Measurements from ENCODE around the gene NPEPL1.

Gene NPEPL1

GRCh38 chr20:58657986-58658385 lies 34.6 kb upstream of the NPEPL1 start:
- no peak for DNase-seq

- DNase-seq = no peak
These were observed 33.8 kb upstream of the NPEPL1 start for GRCh38 chr20:58658760-58659159.

GRCh38 chr20:58659841-58660240 lies 32.8 kb upstream of the NPEPL1 start:
- DNase-seq = no peak

- DNase-seq = no peak
These were observed 31.6 kb upstream of the NPEPL1 start for GRCh38 chr20:58660855-58661597.

GRCh38 chr20:58661598-58662473 lies 30.8 kb upstream of the NPEPL1 start:
- DNase-seq = no peak

- no peak for DNase-seq
These were observed 28.3 kb upstream of the NPEPL1 start for GRCh38 chr20:58664331-58664730.

GRCh38 chr20:58664883-58665282 lies 27.7 kb upstream of the NPEPL1 start:
- no peak for DNase-seq

GRCh38 chr20:58665606-58666005 lies 27.0 kb upstream of the NPEPL1 start:
- DNase-seq = no peak

GRCh38 chr20:58666702-58667101 lies 25.9 kb upstream of the NPEPL1 start:
- DNase-seq = no peak

- DNase-seq = no peak
These were observed 24.6 kb upstream of the NPEPL1 start for GRCh38 chr20:58667975-58668374.

- DNase-seq = no peak
These were observed 23.7 kb upstream of the NPEPL1 start for GRCh38 chr20:58668901-58669286.

- DNase-seq = no peak
These were observed 23.2 kb upstream of the NPEPL1 start for GRCh38 chr20:58669287-58670006.

GRCh38 chr20:58670102-58670501 lies 22.5 kb upstream of the NPEPL1 start:
- DNase-seq = no peak

- no peak for DNase-seq
These were observed 21.9 kb upstream of the NPEPL1 start for GRCh38 chr20:58670659-58671058.

- DNase-seq = no peak
These were observed 19.5 kb upstream of the NPEPL1 start for GRCh38 chr20:58673119-58673518.

GRCh38 chr20:58675146-58675584 lies 17.4 kb upstream of the NPEPL1 start:
- DNase-seq = no peak

- no peak for DNase-seq
These were observed 17.0 kb upstream of the NPEPL1 start for GRCh38 chr20:58675641-58676040.

GRCh38 chr20:58676161-58676560 lies 16.4 kb upstream of the NPEPL1 start:
- DNase-seq = no peak

- no peak for DNase-seq
These were observed 15.5 kb upstream of the NPEPL1 start for GRCh38 chr20:58677079-58677604.

- DNase-seq = no peak
These were observed 14.8 kb upstream of the NPEPL1 start for GRCh38 chr20:58677808-58678207.

GRCh38 chr20:58678806-58679205 lies 13.8 kb upstream of the NPEPL1 start:
- DNase-seq = no peak

- no peak for DNase-seq
These were observed 9.7 kb upstream of the NPEPL1 start for GRCh38 chr20:58682656-58683531.

Data from NCI-H446 treated with DMSO at 0.1 percent for 48 hours (cell line).